Upper lobe of left lung (tissue), 4 donors: ENCODE data around the gene NAPSA.

ENCODE experiments used
- CTCF ChIP-seq, 6 experiments: fragments of 450-650 bp in 4 of 6; fragments of 200-600 bp in 2 of 6; sonication (generic) in 2 of 6; IDR thresholded peaks; one replicate each; pipeline ENCODE4 v1.5.1; 2016 to 2019; ENCODE audit warnings: antibody characterized with exemption in 6 of 6
- EP300 ChIP-seq, 4 donors: sonication (generic); formaldehyde crosslinking; IDR thresholded peaks; one replicate each; pipeline ENCODE4 v1.5.1; 2017; ENCODE audit warnings: antibody characterized with exemption in 4 of 4, control low read depth in 2 of 4
- POLR2A ChIP-seq, 4 donors: fragments of 450-650 bp; IDR thresholded peaks; one replicate each; pipeline ENCODE4 v1.5.1; 2016 to 2017; ENCODE audit warnings: antibody characterized with exemption in 4 of 4, mild to moderate bottlenecking in 2 of 4
- POLR2AphosphoS5 ChIP-seq, 2 donors: sonication (generic); formaldehyde crosslinking; IDR thresholded peaks; one replicate each; pipeline ENCODE4 v1.5.1; 2017; ENCODE audit warnings: antibody characterized with exemption in 2 of 2

DNA sequence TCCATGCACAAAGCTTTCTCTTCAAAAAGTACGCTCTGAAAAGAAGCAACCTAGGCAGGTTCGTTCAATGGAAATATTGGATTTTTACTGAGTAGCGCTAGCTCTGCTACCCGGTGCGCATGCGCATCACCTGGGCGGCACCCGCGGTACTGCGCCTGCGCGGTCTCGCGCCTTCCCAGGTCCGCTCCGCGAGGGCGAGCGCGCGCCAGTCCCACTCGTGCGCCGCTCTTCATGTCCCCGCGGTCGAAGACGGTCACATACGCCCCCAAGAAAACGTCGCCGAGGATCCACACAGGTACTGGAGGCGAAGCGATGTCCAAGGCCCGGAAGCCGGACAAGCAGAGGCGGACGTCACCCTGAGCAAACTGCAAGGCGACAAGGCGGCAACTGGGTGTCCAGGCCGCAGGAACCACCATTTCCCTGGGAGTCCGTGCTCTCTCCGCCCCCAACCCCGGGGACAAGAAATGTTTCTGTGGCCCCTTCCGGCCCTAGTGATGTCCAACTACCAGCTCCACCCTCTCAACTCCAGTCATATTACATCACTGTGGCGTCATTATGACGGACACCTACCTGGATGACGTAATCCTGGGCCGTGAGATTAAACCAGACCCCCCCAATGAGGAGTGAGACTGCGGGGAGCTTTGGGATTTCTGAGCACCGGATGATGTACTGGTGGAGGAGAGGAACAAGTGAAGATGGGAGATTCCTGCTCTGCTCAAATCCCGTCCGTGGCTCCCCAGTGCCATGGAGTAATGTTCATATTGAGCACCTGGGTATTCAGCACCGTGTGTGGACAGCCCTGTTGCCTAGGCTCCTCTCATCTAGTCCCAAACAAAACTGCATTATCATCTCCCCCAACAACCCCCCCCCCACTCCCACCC is 31.5 kb downstream of the NAPSA start:
- TF ChIP-seq CTCF (IDR thresholded peaks at IDR 0.05) (peak in 2 of 6 experiments; percentile 21 to 27), POLR2AphosphoS5 (IDR thresholded peaks at IDR 0.05) (peak; percentile 64 to 71), POLR2A (IDR thresholded peaks at IDR 0.05) (peak in 3 of 4 donors; percentile 27 to 82 (median 81)), EP300 (IDR thresholded peaks at IDR 0.05) (no peak)
